ENCODE results near the gene SLC24A4.
"Not testable (repeated sequence)": the region's sequence is repeated elsewhere in the genome, so short reads cannot be mapped to it uniquely, and the experiment has no call there.

SLC24A4 gene

GRCh38 chr14:92397150-92397952, 74.4 kb downstream of the SLC24A4 start:
- Histone ChIP-seq H3K9me3 (ENCODE audit: control insufficient read depth, insufficient read depth, low read length) (no peaks in the 10 kb centered on the region), H3K9ac (ENCODE audit: low read depth, low read length) (no peak overlapping the region)

DNA sequence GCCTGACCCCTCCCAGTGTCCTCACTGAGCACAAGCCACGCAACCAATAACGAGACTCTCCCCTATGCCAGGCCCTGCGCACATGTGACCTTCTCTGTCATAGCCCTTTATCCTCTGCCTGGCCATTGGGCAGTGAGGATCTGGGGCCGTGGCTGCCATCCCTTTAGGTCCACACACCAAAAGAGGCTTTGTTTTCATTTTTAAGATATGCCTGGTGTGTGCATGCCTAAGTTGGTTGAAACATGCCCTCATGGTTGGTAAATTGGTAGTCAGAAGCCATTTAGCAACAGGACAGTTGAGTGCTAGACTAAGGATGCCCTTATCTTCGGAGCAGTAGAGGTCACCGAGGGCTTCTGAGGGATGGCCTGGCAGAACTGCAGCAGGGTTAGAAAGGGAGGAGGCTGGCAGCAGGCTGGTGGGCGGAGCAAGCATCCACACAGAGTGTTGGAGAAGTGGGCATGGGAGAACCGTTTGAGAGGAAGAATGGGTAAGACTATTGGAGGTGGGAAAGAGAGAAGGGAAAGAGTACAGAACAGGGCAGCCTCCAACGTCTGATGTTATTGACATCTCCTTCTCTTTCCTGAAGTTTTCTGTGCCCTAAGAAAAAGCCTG, 75.1 kb downstream of the SLC24A4 start:
- Histone ChIP-seq H3K4me1 (ENCODE audit: insufficient read depth, low read length) (peaks cover 20% of the 10 kb centered on the region), H3K9ac (ENCODE audit: low read depth, low read length) (no peak overlapping the region), H3K36me3 (ENCODE audit: insufficient read depth, low read length) (no peaks in the 10 kb centered on the region; the same call in 1 of the 2 replicates), H3K9me3 (ENCODE audit: control insufficient read depth, insufficient read depth, low read length) (no peaks in the 10 kb centered on the region)

More at GRCh38 chr14:92397150-92397952, 74.4 kb downstream of the SLC24A4 start:
- Histone ChIP-seq H3K36me3 (ENCODE audit: insufficient read depth, low read length) (no peaks in the 10 kb centered on the region), H3K4me1 (ENCODE audit: insufficient read depth, low read length) (peaks cover 20% of the 10 kb centered on the region)

GRCh38 chr14:92398888-92399636, 76.1 kb downstream of the SLC24A4 start:
- Histone ChIP-seq H3K36me3 (ENCODE audit: insufficient read depth, low read length) (no peaks in the 10 kb centered on the region; the same call in 1 of the 2 replicates), H3K9ac (ENCODE audit: low read depth, low read length) (no peak overlapping the region), H3K9me3 (ENCODE audit: control insufficient read depth, insufficient read depth, low read length) (no peaks in the 10 kb centered on the region), H3K4me1 (ENCODE audit: insufficient read depth, low read length) (peaks cover 20% of the 10 kb centered on the region)

DNA sequence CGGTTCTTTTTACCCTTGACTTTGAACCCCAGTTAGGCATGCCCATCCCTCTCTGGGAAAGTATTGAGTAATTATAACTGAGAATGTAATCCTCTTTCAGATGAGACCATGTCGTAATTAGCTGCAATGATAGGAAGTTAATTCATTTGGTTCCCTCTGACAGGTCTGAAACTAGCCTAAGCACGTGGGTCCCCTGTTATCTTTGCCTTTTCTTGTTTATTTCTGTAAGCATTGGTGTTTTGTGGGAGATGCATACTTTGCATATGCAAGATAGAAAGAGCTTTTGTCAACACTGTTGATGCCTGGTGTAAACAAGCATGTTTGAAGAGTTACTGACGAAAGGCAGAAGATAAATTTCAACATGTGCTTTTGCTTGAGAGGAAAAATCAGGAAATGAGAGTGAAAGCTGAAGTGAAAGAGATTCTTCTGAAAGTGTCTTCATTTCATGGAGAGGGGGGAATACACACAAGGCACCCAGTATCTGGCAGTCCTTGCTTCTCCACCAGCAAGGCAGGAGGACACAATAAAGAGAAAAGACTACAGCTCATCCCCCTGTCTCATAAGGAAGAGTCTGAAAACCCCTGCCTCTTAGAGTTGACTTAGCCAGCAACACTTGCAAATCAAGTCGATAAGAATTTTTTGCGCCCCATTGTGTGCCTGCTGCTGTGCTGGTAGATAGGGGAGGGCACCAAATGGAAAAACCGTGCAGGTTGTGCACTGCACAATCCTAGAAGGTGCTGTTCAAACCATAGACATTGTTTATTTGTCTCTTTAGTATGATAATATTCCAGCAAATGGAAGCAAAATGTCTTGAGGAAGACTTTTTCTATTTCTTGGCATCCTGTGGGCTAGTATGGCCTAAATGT, 77.8 kb downstream of the SLC24A4 start:
- H3K9me3 ChIP-seq (ENCODE audit: control insufficient read depth, insufficient read depth, low read length): peaks cover 5% of the 10 kb centered on the region
- H3K36me3 ChIP-seq (ENCODE audit: insufficient read depth, low read length): no peaks in the 10 kb centered on the region; the same call in 1 of the 2 replicates
- H3K4me1 ChIP-seq (ENCODE audit: insufficient read depth, low read length): peaks cover 20% of the 10 kb centered on the region
- H3K9ac ChIP-seq (ENCODE audit: low read depth, low read length): no peak overlapping the region

GRCh38 chr14:92401561-92401960, 78.6 kb downstream of the SLC24A4 start:
- peaks cover 20% of the 10 kb centered on the region for H3K4me1 ChIP-seq (ENCODE audit: insufficient read depth, low read length)
- H3K9me3 ChIP-seq (ENCODE audit: control insufficient read depth, insufficient read depth, low read length): peaks cover 13% of the 10 kb centered on the region
- no peaks in the 10 kb centered on the region; the same call in 1 of the 2 replicates for H3K36me3 ChIP-seq (ENCODE audit: insufficient read depth, low read length)
- no peak overlapping the region for H3K9ac ChIP-seq (ENCODE audit: low read depth, low read length)

DNA sequence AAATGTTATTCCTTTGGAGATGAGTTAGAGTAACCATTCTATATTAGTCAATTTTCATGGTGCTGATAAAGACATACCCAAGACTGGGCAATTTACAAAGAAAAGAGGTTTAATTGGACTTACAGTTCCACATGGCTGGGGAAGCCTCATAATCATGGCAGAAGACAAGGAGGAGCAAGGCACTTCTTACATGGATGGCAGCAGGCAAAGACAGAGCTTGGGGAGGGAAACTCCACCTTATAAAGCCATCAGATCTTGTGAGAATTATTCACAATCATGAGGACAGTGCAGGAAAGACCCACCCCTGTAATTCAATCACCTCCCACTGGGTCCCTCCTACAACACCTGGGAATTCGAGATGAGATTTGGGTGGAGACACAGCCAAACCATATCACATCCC, 79.5 kb downstream of the SLC24A4 start:
- not testable (repeated sequence) for H3K9ac ChIP-seq (ENCODE audit: low read depth, low read length); H3K36me3 ChIP-seq (ENCODE audit: insufficient read depth, low read length)
- H3K4me1 ChIP-seq (ENCODE audit: insufficient read depth, low read length): peaks cover 11% of the 10 kb centered on the region
- H3K9me3 ChIP-seq (ENCODE audit: control insufficient read depth, insufficient read depth, low read length): peaks cover 14% of the 10 kb centered on the region

DNA sequence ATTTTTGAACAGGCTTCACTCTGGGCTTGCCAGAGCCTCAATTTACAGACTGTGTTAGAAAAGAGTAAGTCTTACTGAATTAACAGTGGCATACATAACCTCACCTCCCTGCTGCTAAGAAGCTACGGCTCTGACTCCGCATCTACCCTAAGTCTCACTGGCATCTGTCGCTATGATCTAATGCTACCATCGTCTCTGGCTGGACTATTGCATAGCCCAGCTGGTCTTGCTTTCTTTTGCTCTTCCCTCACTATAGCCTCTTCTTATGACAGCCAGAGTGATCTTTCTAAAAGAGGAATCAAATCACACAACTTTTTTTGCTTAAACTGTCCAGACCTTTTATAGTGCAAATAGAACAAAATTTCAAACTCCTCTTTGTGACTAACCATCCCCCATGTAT, 81.1 kb downstream of the SLC24A4 start:
- Histone ChIP-seq H3K36me3 (ENCODE audit: insufficient read depth, low read length) (no peaks in the 10 kb centered on the region; the same call in 1 of the 2 replicates), H3K9me3 (ENCODE audit: control insufficient read depth, insufficient read depth, low read length) (peaks cover 14% of the 10 kb centered on the region), H3K9ac (ENCODE audit: low read depth, low read length) (no peak overlapping the region), H3K4me1 (ENCODE audit: insufficient read depth, low read length) (peaks cover 11% of the 10 kb centered on the region)

GRCh38 chr14:92404421-92404820, 81.5 kb downstream of the SLC24A4 start:
- Histone ChIP-seq H3K9me3 (ENCODE audit: control insufficient read depth, insufficient read depth, low read length) (peaks cover 14% of the 10 kb centered on the region), H3K9ac (ENCODE audit: low read depth, low read length) (no peak overlapping the region), H3K36me3 (ENCODE audit: insufficient read depth, low read length) (no peaks in the 10 kb centered on the region; the same call in 1 of the 2 replicates), H3K4me1 (ENCODE audit: insufficient read depth, low read length) (peaks cover 11% of the 10 kb centered on the region)

DNA sequence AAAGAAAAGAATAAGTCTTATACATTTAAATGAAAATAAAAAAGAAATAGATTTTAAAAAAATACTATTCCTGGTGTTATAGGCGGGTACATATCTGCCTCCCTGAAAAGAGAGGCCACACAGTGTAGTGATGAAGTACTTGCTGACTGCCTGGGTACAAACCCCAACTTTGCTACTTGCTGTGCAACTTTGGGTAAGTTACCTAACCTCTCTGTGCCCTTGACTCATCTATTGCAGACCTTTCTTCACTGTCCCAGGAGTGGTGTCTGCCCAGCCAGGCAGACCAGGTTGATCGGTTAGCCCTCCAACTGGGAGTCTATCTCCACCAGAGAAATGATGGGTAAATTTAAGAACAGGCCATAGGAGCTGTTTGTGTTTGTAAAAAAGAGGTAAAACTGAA, 82.0 kb downstream of the SLC24A4 start:
- Histone ChIP-seq H3K9ac (ENCODE audit: low read depth, low read length) (no peak overlapping the region), H3K9me3 (ENCODE audit: control insufficient read depth, insufficient read depth, low read length) (peaks cover 14% of the 10 kb centered on the region), H3K4me1 (ENCODE audit: insufficient read depth, low read length) (peaks cover 11% of the 10 kb centered on the region), H3K36me3 (ENCODE audit: insufficient read depth, low read length) (no peaks in the 10 kb centered on the region; the same call in 1 of the 2 replicates)

DNA sequence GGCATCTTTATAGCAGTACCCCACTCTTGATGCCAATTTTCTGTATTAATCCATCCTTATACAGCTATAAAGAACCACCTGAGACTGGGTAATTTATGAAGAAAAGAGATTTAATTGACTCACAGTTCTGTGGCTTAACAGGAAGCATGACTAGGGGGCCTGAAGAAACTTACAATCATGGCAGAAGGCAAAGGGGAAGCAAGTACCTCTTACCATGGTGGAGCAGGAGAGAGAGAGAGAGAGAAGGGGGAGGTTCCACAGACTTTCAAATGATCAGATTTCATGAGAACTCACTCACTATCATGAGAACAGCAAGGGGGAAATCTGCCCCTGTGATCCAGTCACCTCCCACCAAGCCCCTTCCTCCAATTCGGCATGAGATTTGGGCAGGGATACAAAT, 84.4 kb downstream of the SLC24A4 start:
- no peaks in the 10 kb centered on the region for H3K4me1 ChIP-seq (ENCODE audit: insufficient read depth, low read length)
- H3K9me3 ChIP-seq (ENCODE audit: control insufficient read depth, insufficient read depth, low read length): peaks cover 14% of the 10 kb centered on the region
- H3K36me3 ChIP-seq (ENCODE audit: insufficient read depth, low read length): no peaks in the 10 kb centered on the region; the same call in 1 of the 2 replicates
- no peak overlapping the region for H3K9ac ChIP-seq (ENCODE audit: low read depth, low read length)

DNA sequence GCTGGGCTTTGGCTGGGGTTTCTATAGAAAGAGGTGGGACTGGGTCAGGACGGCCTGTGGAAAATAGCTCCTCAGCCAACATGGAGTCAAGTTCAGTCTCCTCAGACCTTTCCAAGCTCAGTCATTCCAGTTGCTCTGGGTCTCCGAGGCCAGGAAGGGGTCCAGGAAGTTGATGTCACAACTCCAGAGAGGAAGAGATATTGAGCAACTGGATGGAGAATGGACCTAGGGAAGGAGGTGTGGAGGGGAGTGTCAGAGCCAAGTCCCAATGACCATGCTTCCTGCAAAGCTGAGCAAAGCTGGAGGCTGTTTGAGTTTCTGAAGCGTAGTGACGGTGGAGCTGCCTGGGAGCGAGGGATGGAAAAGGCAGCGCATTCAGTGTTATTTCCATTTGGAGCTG, 86.1 kb downstream of the SLC24A4 start:
- Histone ChIP-seq H3K4me1 (ENCODE audit: insufficient read depth, low read length) (no peaks in the 10 kb centered on the region), H3K36me3 (ENCODE audit: insufficient read depth, low read length) (no peaks in the 10 kb centered on the region), H3K9ac (ENCODE audit: low read depth, low read length) (no peak overlapping the region), H3K9me3 (ENCODE audit: control insufficient read depth, insufficient read depth, low read length) (peaks cover 14% of the 10 kb centered on the region)

DNA sequence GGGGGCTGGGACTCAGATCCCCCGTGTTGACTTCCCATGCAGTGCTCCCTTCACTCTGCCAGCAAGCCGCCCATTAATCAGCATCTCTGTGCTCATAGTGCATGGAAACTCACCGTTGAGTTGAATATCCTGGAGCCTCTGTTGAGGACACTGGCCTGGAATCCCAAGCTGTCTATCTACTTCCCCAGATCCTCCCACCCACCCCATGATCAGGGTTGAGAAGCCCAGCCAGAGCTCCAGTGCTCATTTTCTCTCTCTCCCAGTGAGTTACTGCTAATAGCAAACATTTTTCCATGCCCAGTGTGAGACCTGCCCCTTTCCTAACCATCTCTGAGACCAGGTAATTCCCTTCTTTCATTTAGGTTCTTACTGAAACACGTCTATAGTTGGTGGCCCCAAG, 88.2 kb downstream of the SLC24A4 start:
- peaks cover 5% of the 10 kb centered on the region; the same call in 1 of the 2 replicates for H3K9me3 ChIP-seq (ENCODE audit: control insufficient read depth, insufficient read depth, low read length)
- H3K4me1 ChIP-seq (ENCODE audit: insufficient read depth, low read length): no peaks in the 10 kb centered on the region
- no peak overlapping the region for H3K9ac ChIP-seq (ENCODE audit: low read depth, low read length)
- no peaks in the 10 kb centered on the region for H3K36me3 ChIP-seq (ENCODE audit: insufficient read depth, low read length)

GRCh38 chr14:92411941-92412340, 89.0 kb downstream of the SLC24A4 start:
- H3K4me1 ChIP-seq (ENCODE audit: insufficient read depth, low read length): no peaks in the 10 kb centered on the region
- no peaks in the 10 kb centered on the region for H3K36me3 ChIP-seq (ENCODE audit: insufficient read depth, low read length)
- no peaks in the 10 kb centered on the region for H3K9me3 ChIP-seq (ENCODE audit: control insufficient read depth, insufficient read depth, low read length)
- no peak overlapping the region for H3K9ac ChIP-seq (ENCODE audit: low read depth, low read length)

DNA sequence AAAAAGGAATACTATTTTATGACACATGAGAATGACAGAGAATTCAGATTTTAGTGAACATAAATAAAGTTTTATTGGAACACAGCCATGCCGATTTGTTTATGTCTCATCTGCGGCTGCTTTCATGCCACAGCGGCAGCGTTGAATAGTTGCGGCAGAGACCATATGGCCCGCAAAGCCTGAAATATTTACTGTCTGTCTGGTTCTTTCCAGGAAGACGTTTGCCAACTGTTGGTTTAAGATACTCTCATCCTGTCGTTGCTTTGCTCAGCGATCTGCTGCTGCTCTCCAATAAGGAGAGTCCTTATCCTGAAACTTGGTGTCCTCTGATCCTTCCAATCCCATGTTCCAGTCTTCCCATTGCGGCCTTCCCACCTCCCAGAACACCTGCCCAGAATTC, 89.9 kb downstream of the SLC24A4 start:
- no peaks in the 10 kb centered on the region for H3K9me3 ChIP-seq (ENCODE audit: control insufficient read depth, insufficient read depth, low read length)

More for the DNA sequence above, 89.9 kb downstream of the SLC24A4 start:
- no peak overlapping the region for H3K9ac ChIP-seq (ENCODE audit: low read depth, low read length)
- H3K36me3 ChIP-seq (ENCODE audit: insufficient read depth, low read length): no peaks in the 10 kb centered on the region
- H3K4me1 ChIP-seq (ENCODE audit: insufficient read depth, low read length): no peaks in the 10 kb centered on the region

Measured in ES-I3 (cell line).